ENCODE data around the gene AGRN. TPM values are rescaled to one million over a fixed set of nuclear protein-coding genes. Genes with fewer than 3 reads are reported as not detected.
A peak's percentile ranks its signal among the peaks of the same experiment; 100 is the strongest.

Gene AGRN
- total RNA-seq, 1 experiment from 2014 or later: 134 TPM

- peaks cover 3% of the 10 kb centered on the region; the same call in 1 of the 2 replicates for H3K79me2 ChIP-seq (ENCODE audit: insufficient read depth, low read length)
- H3K9ac ChIP-seq (ENCODE audit: low read length): peak within 1 kb of the TSS; percentile 82
- ChIA-PET RAD21 (ENCODE audit: low non-redundant PET in 1 of 2, low total read pairs in 2 of 2, uncharacterized antibody in 2 of 2, unreplicated experiment in 2 of 2) (no interaction called here), CTCF (interaction anchor here (0.7 kb wide), 1 partner anchor 15 kb away, joined by 4 read pairs; no protein-coding TSS in a partner anchor), POLR2A (interaction anchor here (0.7 to 1.3 kb wide), 11 partner anchors 10 to 231 kb away, joined by 3 to 11 read pairs (median 3); partner anchors contain the start of genes AGRN and ISG15)
- no peaks in the 10 kb centered on the region for H4K20me1 ChIP-seq (ENCODE audit: insufficient read depth)
- peak within 1 kb of the TSS; percentile 63 to 70 for H3K4me3 ChIP-seq (replicated peaks in 1 of 2; ENCODE audit: low read depth in 1 of 2, low read length in 2 of 2)
- ATAC-seq (peak; percentile 82), DNase-seq (ENCODE audit: low read depth, low spot score) (peak; percentile 88)
- H3K36me3 ChIP-seq (ENCODE audit: control insufficient read depth in 1 of 2, insufficient read depth in 2 of 2, low read length in 2 of 2): no peaks in the 10 kb centered on the region
- peaks cover 34 to 53% of the 10 kb centered on the region in 2 experiments for H3K4me1 ChIP-seq (ENCODE audit: control insufficient read depth in 1 of 2, insufficient read depth in 2 of 2, low read length in 2 of 2)
- intact Hi-C loops (cut with micrococcal nuclease): loop anchor here (5.0 kb wide), 1 partner anchor 273 kb away; the partner anchor contains the start of gene DVL1
- peak within 1 kb of the TSS; percentile 91 for H3K27ac ChIP-seq (ENCODE audit: low read depth, low read length)
- BruUV-seq (replicated peaks): TSS peak; percentile 64
- H3K27me3 ChIP-seq (ENCODE audit: insufficient read depth, low read length): no peaks in the 10 kb centered on the region
- H2AFZ ChIP-seq (ENCODE audit: low read depth, low read length, poor library complexity, severe bottlenecking): no peak within 1 kb of the TSS
- no peaks in the 10 kb centered on the region for H3K9me2 ChIP-seq (ENCODE audit: insufficient read depth)
- peak within 1 kb of the TSS; percentile 98 for H3K4me2 ChIP-seq (ENCODE audit: low read length)
- TF ChIP-seq ZFX (IDR thresholded peaks at IDR 0.05) (peak; percentile 57), POLR2A (IDR thresholded peaks at IDR 0.05; ENCODE audit: borderline replicate concordance, extremely low read depth, insufficient read depth, insufficient read length) (peak; percentile 63), POLR2AphosphoS5 (IDR thresholded peaks at IDR 0.05; ENCODE audit: low read depth, low read length) (peak; percentile 98), ELF1 (IDR thresholded peaks at IDR 0.05; ENCODE audit: borderline replicate concordance, low read depth) (no peak), REST (IDR thresholded peaks at IDR 0.05; ENCODE audit: low read depth) (no peak)
- TF ChIP-seq, protein P1, sequence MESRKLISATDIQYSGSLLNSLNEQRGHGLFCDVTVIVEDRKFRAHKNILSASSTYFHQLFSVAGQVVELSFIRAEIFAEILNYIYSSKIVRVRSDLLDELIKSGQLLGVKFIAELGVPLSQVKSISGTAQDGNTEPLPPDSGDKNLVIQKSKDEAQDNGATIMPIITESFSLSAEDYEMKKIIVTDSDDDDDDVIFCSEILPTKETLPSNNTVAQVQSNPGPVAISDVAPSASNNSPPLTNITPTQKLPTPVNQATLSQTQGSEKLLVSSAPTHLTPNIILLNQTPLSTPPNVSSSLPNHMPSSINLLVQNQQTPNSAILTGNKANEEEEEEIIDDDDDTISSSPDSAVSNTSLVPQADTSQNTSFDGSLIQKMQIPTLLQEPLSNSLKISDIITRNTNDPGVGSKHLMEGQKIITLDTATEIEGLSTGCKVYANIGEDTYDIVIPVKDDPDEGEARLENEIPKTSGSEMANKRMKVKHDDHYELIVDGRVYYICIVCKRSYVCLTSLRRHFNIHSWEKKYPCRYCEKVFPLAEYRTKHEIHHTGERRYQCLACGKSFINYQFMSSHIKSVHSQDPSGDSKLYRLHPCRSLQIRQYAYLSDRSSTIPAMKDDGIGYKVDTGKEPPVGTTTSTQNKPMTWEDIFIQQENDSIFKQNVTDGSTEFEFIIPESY (IDR thresholded peaks at IDR 0.05; ENCODE audit: extremely low read depth, insufficient replicate concordance, low read length): no peak
- no peaks in the 10 kb centered on the region for H3K9me3 ChIP-seq (ENCODE audit: control insufficient read depth in 1 of 2, insufficient read depth in 1 of 2, low read depth in 1 of 2, low read length in 2 of 2)
Observed at GRCh38 chr1:1073743-1074587, 54.0 kb downstream of the AGRN start, which contains the start of gene RNF223. TSS of gene RNF223 (minus strand) at chr1:1074306. CDS start at chr1:1072566, 1,740 bp downstream.

All from HCT116 (cell line).